Muscle of leg (tissue), 11 donors: Measurements from ENCODE around the gene MAP3K21. TPM values are rescaled to one million over a fixed set of nuclear protein-coding genes. Genes with fewer than 3 reads are reported as not detected.

Experiments used
- DNase-seq: peaks from one replicate; pipeline ENCODE4 v3.0.0; 2013
- H3K27ac ChIP-seq: one replicate; pipeline ENCODE4 v1.5.1; 2013; ENCODE audit warnings: mild to moderate bottlenecking, low read length, control low read depth
- H3K27me3 ChIP-seq: one replicate; pipeline ENCODE4 v1.6.1; 2013; ENCODE audit warnings: low read length; ENCODE audit not compliant: control insufficient read depth, insufficient read depth
- H3K36me3 ChIP-seq: one replicate; pipeline ENCODE4 v1.6.1; 2013; ENCODE audit warnings: low read length; ENCODE audit not compliant: control insufficient read depth, insufficient read depth
- H3K4me1 ChIP-seq: one replicate; pipeline ENCODE4 v1.6.1; 2013; ENCODE audit warnings: low read length; ENCODE audit not compliant: control insufficient read depth, insufficient read depth
- H3K4me3 ChIP-seq: one replicate; pipeline ENCODE4 v1.5.1; 2013; ENCODE audit warnings: low read length, control low read depth
- H3K9me3 ChIP-seq: replicated peaks from 2 replicates; pipeline ENCODE4 v1.6.1; 2013; ENCODE audit warnings: low read depth, low read length; ENCODE audit not compliant: control insufficient read depth
- WGBS: methylation state at CpG from one replicate; pipeline ENCODE4 v1.1.5; 2013; ENCODE audit warnings: missing lambda C conversion rate; ENCODE audit not compliant: insufficient coverage; 5-methylcytosine and 5-hydroxymethylcytosine counted together
- polyA plus RNA-seq, 8 donors: library from polyadenylated mRNA; unstranded; fragments of 120-200 nt; gene quantifications; one replicate each; pipeline versions ENCODE4 v1.2.1 to v1.2.3, GENCODE V29; 2013; ENCODE audit warnings: inconsistent platforms in 1 of 8, low replicate concordance in 1 of 8; ENCODE audit not compliant: insufficient read length in 8 of 8, insufficient read depth in 1 of 8
- total RNA-seq: library from RNA; stranded (reverse); fragments of 120-200 nt; gene quantifications from one replicate; pipeline ENCODE4 v1.2.4, GENCODE V29; 2013

Gene MAP3K21
- total and polyA plus RNA-seq, 9 donors = 0.08 to 1.1 (median 0.19) TPM

GRCh38 chr1:233338102-233338501, 10.6 kb downstream of the MAP3K21 start:
- no CpG with 5 or more reads among the region's 2 CpGs for WGBS

GRCh38 chr1:233340031-233340555, 12.6 kb downstream of the MAP3K21 start:
- Histone ChIP-seq H3K4me1 (no peaks in the 10 kb centered on the region), H3K9me3 (no peaks in the 10 kb centered on the region), H3K27me3 (no peaks in the 10 kb centered on the region), H3K36me3 (no peaks in the 10 kb centered on the region), H3K4me3 (no peak overlapping the region), H3K27ac (no peak overlapping the region)
- DNase-seq = no peak
- 69% methylated on average over 3 of the region's 3 CpGs for WGBS

More at GRCh38 chr1:233338102-233338501, 10.6 kb downstream of the MAP3K21 start:
- Histone ChIP-seq H3K4me3 (no peak overlapping the region), H3K4me1 (no peaks in the 10 kb centered on the region), H3K36me3 (no peaks in the 10 kb centered on the region), H3K27ac (no peak overlapping the region), H3K9me3 (no peaks in the 10 kb centered on the region), H3K27me3 (peaks cover 2% of the 10 kb centered on the region)
- DNase-seq = no peak

- no peaks in the 10 kb centered on the region for H3K36me3 ChIP-seq
- H3K4me3 ChIP-seq = no peak overlapping the region
- no peaks in the 10 kb centered on the region for H3K9me3 ChIP-seq
- no peak for DNase-seq
- H3K27me3 ChIP-seq = no peaks in the 10 kb centered on the region
- H3K27ac ChIP-seq = no peak overlapping the region
- H3K4me1 ChIP-seq = no peaks in the 10 kb centered on the region
- WGBS = 48% methylated on average over 4 of the region's 4 CpGs
Measured at GRCh38 chr1:233340966-233341516, 13.5 kb downstream of the MAP3K21 start.

GRCh38 chr1:233342086-233342485, 14.6 kb downstream of the MAP3K21 start:
- H3K27me3 ChIP-seq = no peaks in the 10 kb centered on the region
- DNase-seq = no peak
- no peaks in the 10 kb centered on the region for H3K9me3 ChIP-seq
- H3K36me3 ChIP-seq = no peaks in the 10 kb centered on the region
- no peaks in the 10 kb centered on the region for H3K4me1 ChIP-seq
- H3K4me3 ChIP-seq = no peak overlapping the region
- no peak overlapping the region for H3K27ac ChIP-seq

GRCh38 chr1:233343262-233343661, 15.7 kb downstream of the MAP3K21 start:
- Histone ChIP-seq H3K27ac (no peak overlapping the region), H3K4me1 (no peaks in the 10 kb centered on the region), H3K27me3 (no peaks in the 10 kb centered on the region), H3K36me3 (no peaks in the 10 kb centered on the region), H3K4me3 (no peak overlapping the region), H3K9me3 (no peaks in the 10 kb centered on the region)
- no CpG with 5 or more reads among the region's 1 CpG for WGBS
- no peak for DNase-seq

GRCh38 chr1:233347338-233347737, 19.8 kb downstream of the MAP3K21 start:
- Histone ChIP-seq H3K27ac (no peak overlapping the region), H3K4me3 (no peak overlapping the region), H3K36me3 (no peaks in the 10 kb centered on the region), H3K9me3 (no peaks in the 10 kb centered on the region), H3K4me1 (no peaks in the 10 kb centered on the region), H3K27me3 (no peaks in the 10 kb centered on the region)
- no CpG with 5 or more reads among the region's 5 CpGs for WGBS
- DNase-seq = no peak

- H3K4me3 ChIP-seq = no peak overlapping the region
- DNase-seq = no peak
- no peaks in the 10 kb centered on the region for H3K27me3 ChIP-seq
- H3K36me3 ChIP-seq = no peaks in the 10 kb centered on the region
- H3K9me3 ChIP-seq = no peaks in the 10 kb centered on the region
- no peaks in the 10 kb centered on the region for H3K4me1 ChIP-seq
- no CpG with 5 or more reads among the region's 5 CpGs for WGBS
- H3K27ac ChIP-seq = no peak overlapping the region
Measured at GRCh38 chr1:233349137-233349536, 21.6 kb downstream of the MAP3K21 start.

- H3K27me3 ChIP-seq = peaks cover 2% of the 10 kb centered on the region
- DNase-seq = no peak
- no peak overlapping the region for H3K4me3 ChIP-seq
- H3K27ac ChIP-seq = no peak overlapping the region
- no peaks in the 10 kb centered on the region for H3K4me1 ChIP-seq
- H3K36me3 ChIP-seq = no peaks in the 10 kb centered on the region
- no peaks in the 10 kb centered on the region for H3K9me3 ChIP-seq
Measured at GRCh38 chr1:233354983-233355382, 27.5 kb downstream of the MAP3K21 start.

GRCh38 chr1:233355841-233356704, 28.5 kb downstream of the MAP3K21 start:
- WGBS = 40% methylated on average over 2 of the region's 8 CpGs
- Histone ChIP-seq H3K4me1 (no peaks in the 10 kb centered on the region), H3K9me3 (no peaks in the 10 kb centered on the region), H3K4me3 (no peak overlapping the region), H3K36me3 (no peaks in the 10 kb centered on the region), H3K27me3 (peaks cover 2% of the 10 kb centered on the region), H3K27ac (no peak overlapping the region)
- DNase-seq = no peak

- H3K9me3 ChIP-seq = no peaks in the 10 kb centered on the region
- no CpG with 5 or more reads among the region's 3 CpGs for WGBS
Measured at GRCh38 chr1:233356705-233356987, 29.1 kb downstream of the MAP3K21 start.

More at GRCh38 chr1:233356705-233356987, 29.1 kb downstream of the MAP3K21 start:
- H3K4me1 ChIP-seq = no peaks in the 10 kb centered on the region
- no peak overlapping the region for H3K27ac ChIP-seq
- H3K4me3 ChIP-seq = no peak overlapping the region
- H3K27me3 ChIP-seq = peaks cover 3% of the 10 kb centered on the region
- H3K36me3 ChIP-seq = no peaks in the 10 kb centered on the region
- DNase-seq = no peak
